K562 (cell line): ENCODE measurements around the gene SYNPO.

Experiments
- ATF3 ChIP-seq, 2 experiments: fragments of 450-650 bp in 1 of 2; sonication (generic) in 1 of 2; formaldehyde crosslinking in 1 of 2; IDR thresholded peaks in 1 of 2; conservative IDR thresholded peaks in 1 of 2; 2 replicates each; pipeline versions ENCODE4 v1.6.1 to v1.8.1; 2016 to 2023; ENCODE audit warnings: mild to moderate bottlenecking in 2 of 2, moderate library complexity in 2 of 2, inconsistent platforms in 1 of 2, missing genetic modification reagents in 1 of 2
- DPF2 ChIP-seq: fragments of 450-650 bp; IDR thresholded peaks from 2 replicates; pipeline ENCODE4 v1.6.1; 2016
- ELF4 ChIP-seq: fragments of 450-650 bp; formaldehyde crosslinking; IDR thresholded peaks from 2 replicates; pipeline ENCODE4 v1.4.0; 2022; ENCODE audit warnings: missing genetic modification characterization
- GTF2B ChIP-seq: IDR thresholded peaks from 2 replicates; pipeline ENCODE4 v1.6.1; 2011; ENCODE audit not compliant: insufficient read length; ENCODE audit errors: extremely low read depth
- IRF9 ChIP-seq: fragments of 450-650 bp; IDR thresholded peaks from 2 replicates; pipeline ENCODE4 v1.6.1; 2016; ENCODE audit warnings: missing biosample characterization, missing genetic modification characterization
- MBD1 ChIP-seq: fragments of 250-450 bp; sonication (Bioruptor Pico); IDR thresholded peaks from 2 replicates; pipeline ENCODE4 v1.8.0; 2022; ENCODE audit warnings: inconsistent platforms
- POLR2A ChIP-seq: fragments of 450-650 bp; conservative IDR thresholded peaks from 2 replicates; pipeline ENCODE4 v1.6.1; 2016
- RBM22 ChIP-seq: fragments of 200-400 bp; formaldehyde crosslinking; IDR thresholded peaks from 2 replicates; pipeline ENCODE4 v1.6.1; 2018; ENCODE audit warnings: low read length, low read depth; ENCODE audit not compliant: poor library complexity, severe bottlenecking
- SAFB ChIP-seq: fragments of 200-400 bp; formaldehyde crosslinking; IDR thresholded peaks from 2 replicates; pipeline ENCODE4 v1.6.1; 2017; ENCODE audit warnings: low read depth, low read length, borderline replicate concordance
- SRF ChIP-seq, 2 experiments: fragments of 250-450, 450-650 bp in 1 of 2; sonication (Bioruptor Pico) in 1 of 2; sonication (generic) in 1 of 2; formaldehyde crosslinking; IDR thresholded peaks; 2 replicates each; pipeline versions ENCODE4 v1.5.0 to v1.5.1; 2020 to 2022; ENCODE audit warnings: mild to moderate bottlenecking in 1 of 2, missing genetic modification reagents in 1 of 2
- STAT6 ChIP-seq: sonication (generic); formaldehyde crosslinking; IDR thresholded peaks from 2 replicates; pipeline ENCODE4 v1.8.1; 2023; ENCODE audit warnings: mild to moderate bottlenecking, missing genetic modification reagents
- ZNF449 ChIP-seq: fragments of 250-450 bp; sonication (Bioruptor Pico); IDR thresholded peaks from 2 replicates; pipeline ENCODE4 v1.8.0; 2022; ENCODE audit warnings: moderate library complexity, mild to moderate bottlenecking, inconsistent platforms
- ZNF639 ChIP-seq, 2 experiments: fragments of 200-800 bp in 1 of 2; sonication (Bioruptor generic) in 1 of 2; sonication (generic) in 1 of 2; formaldehyde crosslinking in 1 of 2; IDR thresholded peaks in 1 of 2; conservative IDR thresholded peaks in 1 of 2; 2 replicates each; pipeline versions ENCODE4 v1.5.0 to v1.6.1; 2016 to 2020; ENCODE audit warnings: missing compliant biosample characterization in 1 of 2, missing genetic modification characterization in 1 of 2, missing genetic modification reagents in 1 of 2

GRCh38 chr5:150661821-150662596 lies 21.5 kb downstream of the SYNPO start:
- TF ChIP-seq ZNF639 (CRISPR knock-in tag; conservative IDR thresholded peaks at IDR 0.05 in 1 of 2, IDR thresholded peaks at IDR 0.05 in 1 of 2) (no peak), ATF3 (IDR thresholded peaks at IDR 0.05) (no peak), ATF3 (CRISPR knock-in tag; conservative IDR thresholded peaks at IDR 0.05) (no peak), IRF9 (tag) (no peak), POLR2A (no peak), MBD1 (no peak), SAFB (no peak), SRF (CRISPR knock-in tag; IDR thresholded peaks at IDR 0.05) (no peak), DPF2 (no peak), RBM22 (no peak), ELF4 (CRISPR knock-in tag) (no peak), ZNF449 (CRISPR knock-in tag) (no peak), STAT6 (CRISPR knock-in tag) (no peak), GTF2B (no peak)
